ENCODE results near the gene TRAPPC3.

GRCh38 chr1:36107394-36107793 lies 41.9 kb downstream of the TRAPPC3 start:
- no peak for TF ChIP-seq GATA2 (IDR thresholded peaks at IDR 0.05; ENCODE audit: low read depth, low read length)
- no peak for TF ChIP-seq GATA3 (IDR thresholded peaks at IDR 0.05; ENCODE audit: low read depth, low read length)
